Measurements from ENCODE around the gene XPC.

Gene XPC

GRCh38 chr3:14208168-14208567 is 29.8 kb upstream of the XPC start:
- FAIRE-seq (no peak), DNase-seq (ENCODE audit: low spot score) (no peak)

DNA sequence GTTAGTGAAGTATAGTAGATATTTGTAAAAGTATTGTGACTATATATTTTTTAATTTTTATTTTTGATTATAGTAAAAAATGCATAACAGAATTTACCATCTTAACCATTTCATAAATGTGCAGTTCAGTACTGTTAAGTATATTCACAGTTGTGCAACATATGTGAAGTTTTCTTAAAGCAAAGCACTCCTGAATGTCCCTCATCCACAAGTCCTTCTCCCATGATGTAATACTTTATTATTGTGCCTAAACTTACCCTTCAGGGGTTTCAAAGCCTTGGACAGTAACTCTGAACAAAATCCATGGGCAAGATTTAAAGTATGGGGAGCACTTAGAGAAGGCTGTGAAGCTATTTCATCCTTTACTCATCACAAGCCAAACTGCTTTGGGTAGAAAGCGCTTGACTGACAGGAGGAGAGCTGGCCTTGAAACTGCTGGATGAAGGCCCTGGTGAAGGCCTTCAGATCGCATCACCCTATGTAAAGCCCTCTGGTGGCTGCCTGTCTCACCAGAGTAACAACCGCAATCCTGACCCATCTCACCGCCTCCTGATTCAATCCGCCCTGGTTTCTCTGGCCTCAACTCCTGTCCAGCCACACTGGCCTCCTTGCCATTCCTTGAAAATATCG is 28.3 kb upstream of the XPC start:
- FAIRE-seq, result no peak
- DNase-seq (ENCODE audit: low spot score), result no peak

DNA sequence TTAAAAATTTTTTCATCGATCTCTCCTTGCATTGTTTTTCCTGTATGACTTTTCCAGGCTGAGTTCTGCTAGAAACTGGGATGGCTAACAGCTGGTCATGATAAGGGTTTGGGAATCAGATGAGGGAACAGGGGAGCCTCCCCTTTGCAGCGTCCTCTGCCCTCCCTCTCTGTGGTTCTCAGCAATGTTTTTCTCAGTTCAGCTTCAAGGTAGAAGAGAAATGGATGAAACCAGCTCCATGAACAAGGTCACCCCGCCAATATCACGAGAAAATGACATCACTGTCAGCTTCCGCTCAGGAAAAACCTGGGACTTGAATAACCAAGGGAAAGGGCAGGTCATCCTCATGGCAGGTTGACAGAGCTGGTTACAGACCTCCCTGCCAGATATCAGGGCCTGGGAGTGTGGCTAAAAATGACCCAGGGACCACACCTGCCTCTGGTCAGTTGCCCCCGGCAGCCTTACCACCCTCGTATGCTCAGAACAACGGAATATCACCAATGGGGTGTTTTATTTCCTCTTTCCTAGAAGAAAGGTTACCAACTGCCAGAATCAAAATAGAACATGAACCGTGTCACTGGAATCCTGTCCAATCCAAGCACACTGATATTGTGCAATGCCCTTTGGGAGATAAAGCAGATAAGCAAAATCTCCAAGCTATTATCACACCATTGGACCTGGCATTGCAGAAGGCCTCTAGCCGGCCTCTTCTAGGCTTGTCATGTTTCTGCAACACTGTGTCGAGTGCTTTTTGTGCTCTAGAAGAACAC is 26.3 kb upstream of the XPC start:
- FAIRE-seq (no peak), DNase-seq (ENCODE audit: low spot score) (no peak)

DNA sequence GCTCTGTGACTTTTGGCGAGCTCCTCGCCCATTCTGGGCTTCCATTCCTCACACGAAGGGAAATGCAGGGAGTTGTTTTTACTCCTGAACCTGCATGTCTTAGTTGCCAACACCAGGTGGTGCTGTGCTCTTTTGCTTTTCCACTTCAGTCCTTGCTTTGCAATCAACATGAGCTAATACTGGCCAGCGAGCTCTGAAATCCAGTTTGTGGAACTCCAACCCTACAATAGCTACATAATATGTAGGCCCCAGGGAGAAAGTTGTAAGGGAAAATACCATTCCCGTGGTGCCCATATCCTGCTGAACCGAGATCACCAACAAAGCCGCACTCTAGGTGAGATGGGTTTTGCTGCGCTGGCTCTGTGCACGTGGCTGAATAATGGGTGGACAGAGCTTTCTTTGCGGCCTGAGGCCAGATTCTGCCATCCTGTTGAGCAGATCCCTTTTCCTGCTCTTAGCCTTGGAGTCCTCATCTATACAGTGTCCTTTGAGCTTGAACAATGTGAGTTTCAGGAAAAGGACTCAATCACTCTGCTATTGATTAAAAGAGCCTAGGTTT is 25.2 kb upstream of the XPC start:
- DNase-seq (ENCODE audit: low spot score) (peak; percentile 50), FAIRE-seq (no peak)

DNA sequence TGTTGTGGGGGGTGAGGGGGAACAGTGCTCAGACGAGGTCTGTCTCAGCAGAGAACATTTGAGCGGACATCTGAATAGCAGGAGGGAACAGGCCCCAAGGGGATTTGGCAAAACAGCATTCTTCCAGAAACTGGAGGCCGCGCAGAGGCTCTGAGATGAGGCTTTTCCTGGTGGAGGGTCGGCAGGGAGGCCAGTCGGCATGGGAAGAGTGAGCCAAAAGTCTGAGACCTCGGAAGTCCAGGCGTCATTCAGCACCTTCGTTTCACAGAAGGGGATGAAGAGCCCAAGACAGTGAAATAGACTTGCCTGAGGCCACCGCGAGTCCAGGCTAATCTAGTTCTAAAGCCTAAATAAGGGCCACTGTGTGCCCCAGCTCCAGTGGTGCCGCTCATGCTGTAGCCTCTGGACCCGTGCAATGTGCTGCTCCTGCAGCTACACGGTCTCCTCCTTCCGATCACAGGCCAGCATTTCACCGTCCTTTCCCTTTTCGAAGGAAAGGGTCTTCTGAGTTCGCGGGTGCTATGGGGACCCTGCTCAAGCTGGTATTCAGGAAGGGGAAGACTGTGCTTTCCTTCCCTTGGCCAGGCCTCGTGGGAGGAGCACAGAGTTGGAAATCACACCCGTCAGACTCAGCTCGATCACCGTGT is 24.6 kb upstream of the XPC start:
- FAIRE-seq, result no peak

GRCh38 chr3:14201940-14202684 is 23.7 kb upstream of the XPC start:
- DNase-seq (ENCODE audit: low spot score) (no peak), FAIRE-seq (no peak)

More for the DNA sequence above, 24.6 kb upstream of the XPC start:
- DNase-seq (ENCODE audit: low spot score), result no peak

DNA sequence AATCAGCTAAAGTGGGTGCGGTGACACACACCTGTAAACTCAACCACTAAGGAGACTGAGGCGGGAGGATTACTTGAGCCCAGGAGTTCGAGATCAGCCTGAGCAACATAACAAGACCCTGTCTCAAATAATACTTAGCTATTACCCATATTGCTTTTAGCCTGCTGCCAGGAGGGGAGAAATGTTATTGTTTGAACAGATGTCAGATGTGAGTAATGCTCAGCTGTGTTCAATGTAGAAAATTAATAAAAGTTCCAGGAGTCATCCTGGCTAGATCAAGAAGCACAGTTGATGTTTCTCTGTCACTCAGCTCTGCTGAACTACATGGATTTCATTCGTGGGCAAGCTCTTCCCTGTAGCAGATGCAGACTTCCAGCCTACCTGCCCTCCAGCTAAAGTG is 22.4 kb upstream of the XPC start:
- DNase-seq (ENCODE audit: low spot score) (no peak), FAIRE-seq (no peak)

- FAIRE-seq (no peak), DNase-seq (ENCODE audit: low spot score) (no peak)
Measured at GRCh38 chr3:14200276-14200675, 21.9 kb upstream of the XPC start.

GRCh38 chr3:14199641-14200040 is 21.2 kb upstream of the XPC start:
- no peak for DNase-seq (ENCODE audit: low spot score)
- no peak for FAIRE-seq

- no peak for FAIRE-seq
- no peak for DNase-seq (ENCODE audit: low spot score)
Measured at GRCh38 chr3:14194865-14195264, 16.5 kb upstream of the XPC start.

- no peak for FAIRE-seq
- no peak for DNase-seq (ENCODE audit: low spot score)
Measured at GRCh38 chr3:14188041-14188754, 9.8 kb upstream of the XPC start.

- FAIRE-seq (no peak), DNase-seq (ENCODE audit: low spot score) (no peak)
Measured at GRCh38 chr3:14186854-14187458, 8.6 kb upstream of the XPC start.

GRCh38 chr3:14183015-14183577 is 4.7 kb upstream of the XPC start:
- no peak for FAIRE-seq
- no peak for DNase-seq (ENCODE audit: low spot score)

DNA sequence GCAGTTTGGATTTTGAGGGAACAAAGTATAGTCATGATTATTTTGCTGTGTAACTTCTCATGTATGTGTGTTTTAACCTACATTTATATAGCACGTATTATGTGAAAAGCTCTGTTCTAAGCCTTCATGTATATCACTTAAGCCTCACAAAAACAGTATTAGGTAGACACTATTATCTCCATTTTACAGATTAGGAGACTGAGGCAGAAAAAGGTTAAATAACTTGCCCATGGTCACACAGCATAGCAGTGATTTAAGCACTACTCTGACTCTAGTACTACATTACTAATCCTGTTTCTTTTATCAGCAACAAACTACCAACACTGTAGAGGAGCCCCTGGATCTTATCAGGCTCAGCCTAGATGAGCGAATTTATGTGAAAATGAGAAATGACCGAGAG is 2.9 kb upstream of the XPC start:
- no peak for DNase-seq (ENCODE audit: low spot score)
- no peak for FAIRE-seq

DNA sequence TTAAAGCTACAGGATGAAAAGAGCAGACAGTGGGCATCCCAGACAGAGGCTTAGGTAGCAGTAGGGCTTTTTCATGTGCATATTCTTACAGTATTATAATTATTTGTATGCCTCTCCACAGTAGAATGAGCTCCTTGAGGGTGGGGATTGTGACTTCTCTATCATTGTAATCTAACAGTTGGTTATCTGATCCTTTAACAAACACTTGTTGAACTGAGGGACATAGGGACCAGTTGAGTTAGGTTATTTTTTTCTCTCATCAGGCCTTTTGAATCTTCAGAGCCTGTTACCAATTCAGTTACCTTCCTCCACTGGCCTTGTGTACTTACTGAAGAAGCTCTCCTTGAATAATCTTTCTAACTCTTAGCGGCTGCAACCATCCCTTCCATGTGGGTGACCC is 1.4 kb upstream of the XPC start:
- no peak for DNase-seq (ENCODE audit: low spot score)
- FAIRE-seq, result no peak

DNA sequence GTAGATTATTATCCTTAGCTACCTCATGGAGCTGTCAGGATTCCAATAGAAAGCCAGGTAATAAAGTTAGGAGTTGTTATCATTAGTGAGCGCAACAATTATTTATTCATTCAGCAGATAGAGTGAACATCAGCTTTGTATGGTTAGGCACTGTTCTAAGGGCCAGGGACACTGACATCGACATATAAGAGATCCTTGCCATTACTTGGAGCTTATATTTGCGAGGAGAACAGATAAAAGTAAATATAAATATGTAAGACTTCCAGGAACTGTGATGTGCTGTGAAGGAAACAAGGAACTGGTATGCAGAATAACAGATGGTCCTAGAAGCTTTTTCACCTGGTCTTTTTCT is 689 bp upstream of the XPC start:
- DNase-seq (ENCODE audit: low spot score) (no peak), FAIRE-seq (no peak)

- DNase-seq (ENCODE audit: low spot score) (no peak), FAIRE-seq (no peak)
Measured at GRCh38 chr3:14177580-14178246, 688 bp downstream of the XPC start.

DNA sequence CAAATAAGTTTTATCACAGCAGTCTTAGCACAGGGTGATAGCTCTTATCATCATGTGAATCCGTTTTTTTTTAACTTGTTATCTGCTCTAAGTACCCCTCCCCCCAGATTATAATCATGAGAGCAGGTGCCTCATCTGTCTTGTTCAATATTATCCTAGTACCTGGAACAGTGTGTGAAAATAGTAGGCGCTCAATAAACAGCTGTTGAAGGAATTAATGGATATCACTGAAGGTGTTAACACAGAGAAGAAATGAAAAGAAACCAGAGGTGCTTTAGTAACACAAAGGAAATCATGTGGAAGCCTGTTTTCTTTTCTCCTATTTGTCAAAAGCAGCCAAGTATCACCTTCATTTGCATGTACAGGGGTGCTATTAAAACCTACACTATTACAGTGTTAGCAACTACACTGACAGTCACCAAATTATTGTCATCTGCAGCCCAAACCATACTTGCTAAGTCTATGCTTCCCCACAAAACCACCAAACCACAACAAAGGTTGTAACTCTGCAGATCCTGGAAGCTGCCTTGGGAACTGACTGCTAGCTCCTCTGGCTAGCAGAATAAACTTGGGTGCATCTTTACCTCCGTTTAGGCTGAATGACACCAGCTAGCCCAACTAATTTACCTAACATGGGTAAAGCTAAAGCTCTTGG is 2.9 kb downstream of the XPC start:
- FAIRE-seq (no peak), DNase-seq (ENCODE audit: low spot score) (no peak)

- FAIRE-seq, result no peak
- no peak for DNase-seq (ENCODE audit: low spot score)
Measured at GRCh38 chr3:14174483-14174882, 3.9 kb downstream of the XPC start.

Measured in RCC 7860 (cell line).